ENCODE results near the gene HTR3D. TPM values are rescaled to one million over a fixed set of nuclear protein-coding genes. Genes with fewer than 3 reads are reported as not detected.

HTR3D gene
- total and polyA plus RNA-seq, 2 donors (not counting 1 experiment from before 2014, with no cell fraction given), result not detected

- H3K27ac Mint-ChIP-seq, result no peak overlapping the region
- 99% methylated on average over 11 of the region's 11 CpGs for WGBS (ENCODE audit: insufficient coverage)
Observed at GRCh38 chr3:184002469-184002868, 29.1 kb upstream of the HTR3D start.

More at GRCh38 chr3:184002469-184002868, 29.1 kb upstream of the HTR3D start:
- ATAC-seq (ENCODE audit: low read depth) (no peak), DNase-seq (no peak)
- peaks cover 0 to 4% of the 10 kb centered on the region in 2 experiments for H3K36me3 ChIP-seq (replicated peaks in 1 of 2; ENCODE audit: control extremely low read depth in 1 of 2, control insufficient read depth in 1 of 2, extremely low read depth in 1 of 2, insufficient read depth in 2 of 2, low read length in 1 of 2)
- intact Hi-C loops (cut with micrococcal nuclease), result no loop called here
- TF ChIP-seq CTCF (IDR thresholded peaks at IDR 0.05) (no peak), EZH2 (IDR thresholded peaks at IDR 0.05; ENCODE audit: borderline replicate concordance, insufficient read depth, low read depth, low read length, poor library complexity, severe bottlenecking) (no peak)
- H3K4me1 ChIP-seq (ENCODE audit: control insufficient read depth in 2 of 2, insufficient read depth in 2 of 2, low read length in 2 of 2), result peaks cover 17 to 18% of the 10 kb centered on the region in 2 donors
- no peak overlapping the region for H3K9ac ChIP-seq (ENCODE audit: low read length)
- POLR2A ChIA-PET, result no interaction called here
- no peaks in the 10 kb centered on the region for H3K27me3 Mint-ChIP-seq
- peaks cover 16% of the 10 kb centered on the region for H3K79me2 ChIP-seq (ENCODE audit: control insufficient read depth, insufficient read depth, low read length)
- CTCF ChIA-PET, result no interaction called here
- no peak overlapping the region for H2AFZ ChIP-seq (ENCODE audit: insufficient read depth, low read depth, low read length, poor library complexity, severe bottlenecking)
- peaks cover 15% of the 10 kb centered on the region for H3K4me1 Mint-ChIP-seq
- no peak overlapping the region for H3K4me2 ChIP-seq (replicated peaks; ENCODE audit: low read depth, low read length, poor library complexity, severe bottlenecking)
- H4K20me1 ChIP-seq (ENCODE audit: control insufficient read depth, insufficient read depth, low read length, poor library complexity, severe bottlenecking), result no peaks in the 10 kb centered on the region
- H3K27me3 ChIP-seq (replicated peaks in 1 of 4; ENCODE audit: control extremely low read depth in 1 of 4, control insufficient read depth in 3 of 4, insufficient read depth in 4 of 4, low read length in 3 of 4), result no peaks in the 10 kb centered on the region
- no peak overlapping the region for H3K27ac ChIP-seq (ENCODE audit: low read length in 2 of 2)
- no peak overlapping the region for H3K4me3 ChIP-seq (ENCODE audit: control extremely low read depth in 1 of 5, extremely low read depth in 1 of 5, insufficient read depth in 1 of 5, low read depth in 2 of 5, low read length in 4 of 5)
- H3K9me3 Mint-ChIP-seq (ENCODE audit: insufficient read depth), result no peaks in the 10 kb centered on the region
- no peak overlapping the region for H3K4me3 Mint-ChIP-seq
- no peaks in the 10 kb centered on the region for H3K9me3 ChIP-seq (ENCODE audit: control extremely low read depth in 1 of 3, control insufficient read depth in 2 of 3, insufficient read depth in 1 of 3, low read length in 2 of 3)

Measured in B cell (primary cell).